H1 (cell line): ENCODE data around the gene DHX29. TPM values are rescaled to one million over a fixed set of nuclear protein-coding genes. Genes with fewer than 3 reads are reported as not detected.

Experiments used
- CTCF ChIA-PET: fragments of 300-600 bp; sonication (Branson Sonifier 250); formaldehyde crosslinking; loops from one replicate; lab custom pipeline; 2021; ENCODE audit not compliant: partially characterized antibody; lab: Charles Lee
- POLR2A ChIA-PET: fragments of 300-600 bp; sonication (Branson Sonifier 250); formaldehyde crosslinking; loops from one replicate; lab custom pipeline; 2021; ENCODE audit warnings: inconsistent platforms; ENCODE audit not compliant: partially characterized antibody; lab: Charles Lee
- DNase-seq, 2 experiments: peaks; one replicate each; pipeline versions ENCODE4 v3.0.0 to v3.0.0-alpha.2; 2010 to 2022; ENCODE audit warnings: low spot score in 2 of 2, low read depth in 1 of 2, mixed read lengths in 1 of 2
- FAIRE-seq: peaks from 2 replicates; lab custom pipeline; 2011; peaks lifted over from hg19 to GRCh38; lab: Jason Lieb, UNC
- H2AFZ ChIP-seq: 2 replicates; pipeline ENCODE4 v1.8.1; 2012; ENCODE audit warnings: low read length, inconsistent platforms
- H2AK5ac ChIP-seq: 2 replicates; pipeline ENCODE4 v1.6.1; 2013; ENCODE audit warnings: low read depth, low read length
- H2BK120ac ChIP-seq: replicated peaks from 2 replicates; pipeline ENCODE3; 2013; ENCODE audit warnings: low read depth, low read length, inconsistent platforms
- H2BK12ac ChIP-seq: 2 replicates; pipeline ENCODE4 v1.6.1; 2013; ENCODE audit warnings: low read depth, low read length
- H2BK15ac ChIP-seq: 2 replicates; pipeline ENCODE4 v1.6.1; 2013; ENCODE audit warnings: low read length
- H2BK20ac ChIP-seq: 2 replicates; pipeline ENCODE4 v1.6.1; 2013; ENCODE audit warnings: low read length
- H2BK5ac ChIP-seq: 2 replicates; pipeline ENCODE4 v1.6.1; 2013; ENCODE audit warnings: low read depth, low read length
- H3K14ac ChIP-seq: 2 replicates; pipeline ENCODE4 v1.6.1; 2013; ENCODE audit warnings: inconsistent platforms; ENCODE audit not compliant: insufficient read length
- H3K18ac ChIP-seq: 2 replicates; pipeline ENCODE4 v1.6.1; 2013; ENCODE audit warnings: low read length; ENCODE audit errors: extremely low read depth
- H3K23ac ChIP-seq: 2 replicates; pipeline ENCODE4 v1.6.1; 2013; ENCODE audit warnings: inconsistent platforms; ENCODE audit not compliant: insufficient read length
- H3K23me2 ChIP-seq: 2 replicates; pipeline ENCODE4 v1.6.1; 2013; ENCODE audit warnings: low read depth, low read length
- H3K27ac ChIP-seq: 2 replicates; pipeline ENCODE4 v1.6.1; 2011; ENCODE audit warnings: low read depth, low read length, inconsistent platforms
- H3K27me3 ChIP-seq, 4 experiments: replicated peaks in 1 of 4; 1 replicate in 1 of 4; 2 replicates in 3 of 4; pipeline versions ENCODE4 v1.6.1 to v1.8.1; 2011 to 2013; ENCODE audit warnings: low read length in 3 of 4, mild to moderate bottlenecking in 3 of 4, inconsistent platforms in 2 of 4, mixed read lengths in 2 of 4, moderate library complexity in 1 of 4; ENCODE audit not compliant: control insufficient read depth in 3 of 4, insufficient read depth in 3 of 4; ENCODE audit errors: extremely low read depth in 1 of 4
- H3K36me3 ChIP-seq, 4 experiments: 2 replicates each; pipeline versions ENCODE4 v1.6.1 to v1.8.1; 2011 to 2013; ENCODE audit warnings: mild to moderate bottlenecking in 4 of 4, low read length in 3 of 4, moderate library complexity in 2 of 4, control low read depth in 1 of 4, inconsistent platforms in 1 of 4; ENCODE audit not compliant: insufficient read depth in 4 of 4, control insufficient read depth in 2 of 4
- H3K4ac ChIP-seq: replicated peaks from 2 replicates; pipeline ENCODE3; 2013; ENCODE audit warnings: low read length, low read depth, mixed read lengths, inconsistent platforms; ENCODE audit not compliant: insufficient read length
- H3K4me1 ChIP-seq, 4 experiments: replicated peaks in 1 of 4; 1 replicate in 1 of 4; 2 replicates in 3 of 4; pipeline versions ENCODE4 v1.6.1 to v1.8.1; 2011 to 2013; ENCODE audit warnings: low read length in 3 of 4, inconsistent platforms in 2 of 4, mixed read lengths in 1 of 4; ENCODE audit not compliant: insufficient read depth in 4 of 4, control insufficient read depth in 3 of 4
- H3K4me2 ChIP-seq, 2 experiments: 2 replicates each; pipeline versions ENCODE4 v1.6.1 to v1.8.1; 2011 to 2013; ENCODE audit warnings: low read depth in 2 of 2, low read length in 2 of 2, control low read depth in 1 of 2, inconsistent platforms in 1 of 2, mild to moderate bottlenecking in 1 of 2; ENCODE audit not compliant: insufficient read depth in 1 of 2
- H3K4me3 ChIP-seq, 4 experiments: fragments of 200-600, 300-600 bp in 1 of 4; sonication (generic), shearing (Covaris generic), sonication (Bioruptor Twin) in 1 of 4; 2 replicates each; pipeline versions ENCODE4 v1.5.1 to v1.8.1; 2011 to 2016; ENCODE audit warnings: low read length in 4 of 4, low read depth in 3 of 4, control low read depth in 2 of 4, inconsistent platforms in 2 of 4, mild to moderate bottlenecking in 2 of 4, mixed read lengths in 1 of 4, moderate library complexity in 1 of 4; ENCODE audit not compliant: insufficient read depth in 2 of 4; ENCODE audit errors: extremely low read depth in 1 of 4
- H3K56ac ChIP-seq: replicated peaks from 2 replicates; pipeline ENCODE3; 2013; ENCODE audit warnings: low read depth, mild to moderate bottlenecking, mixed read lengths, low read length, inconsistent platforms; ENCODE audit not compliant: insufficient read length
- H3K79me1 ChIP-seq: 2 replicates; pipeline ENCODE4 v1.6.1; 2013; ENCODE audit warnings: low read depth, low read length, control low read depth
- H3K79me2 ChIP-seq, 2 experiments: 2 replicates each; pipeline versions ENCODE4 v1.6.1 to v1.8.1; 2012 to 2013; ENCODE audit warnings: low read length in 2 of 2, mild to moderate bottlenecking in 2 of 2, inconsistent platforms in 1 of 2; ENCODE audit not compliant: insufficient read depth in 2 of 2, control insufficient read depth in 1 of 2
- H3K9ac ChIP-seq, 4 experiments: replicated peaks in 1 of 4; 1 replicate in 1 of 4; 2 replicates in 3 of 4; pipeline versions ENCODE4 v1.6.1 to v1.8.1; 2011 to 2013; ENCODE audit warnings: low read depth in 3 of 4, low read length in 3 of 4, control low read depth in 2 of 4, mild to moderate bottlenecking in 2 of 4, moderate library complexity in 2 of 4, inconsistent platforms in 1 of 4; ENCODE audit errors: extremely low read depth in 1 of 4
- H3K9me3 ChIP-seq, 2 experiments: 2 replicates each; pipeline versions ENCODE4 v1.6.1 to v1.8.1; 2012 to 2013; ENCODE audit warnings: mild to moderate bottlenecking in 2 of 2, moderate library complexity in 2 of 2, control low read depth in 1 of 2, inconsistent platforms in 1 of 2, low read depth in 1 of 2, low read length in 1 of 2, mixed read lengths in 1 of 2; ENCODE audit not compliant: insufficient read depth in 2 of 2
- H4K20me1 ChIP-seq, 2 experiments: replicated peaks in 1 of 2; 2 replicates each; pipeline versions ENCODE3 to v1.8.1; 2011 to 2013; ENCODE audit warnings: inconsistent platforms in 2 of 2, low read length in 2 of 2, mild to moderate bottlenecking in 1 of 2; ENCODE audit not compliant: insufficient read depth in 2 of 2, control insufficient read depth in 1 of 2
- H4K5ac ChIP-seq: 2 replicates; pipeline ENCODE4 v1.6.1; 2013; ENCODE audit warnings: low read length, low read depth, mixed read lengths, inconsistent platforms; ENCODE audit not compliant: insufficient read length
- H4K8ac ChIP-seq: 2 replicates; pipeline ENCODE4 v1.8.0; 2013; ENCODE audit warnings: mild to moderate bottlenecking, moderate library complexity, low read length, inconsistent platforms; ENCODE audit not compliant: insufficient read depth; ENCODE audit errors: extremely low read depth
- H4K91ac ChIP-seq: replicated peaks from 2 replicates; pipeline ENCODE3; 2013; ENCODE audit warnings: low read length, mixed read lengths, inconsistent platforms; ENCODE audit not compliant: insufficient read length
- ASH2L ChIP-seq: fragments of 200-600, 300-600 bp; sonication (generic); IDR thresholded peaks from one replicate; pipeline ENCODE4 v1.7.1; 2017; ENCODE audit warnings: low read length
- ATF3 ChIP-seq: IDR thresholded peaks from 2 replicates; pipeline ENCODE4 v1.6.1; 2011; ENCODE audit warnings: low read depth, mild to moderate bottlenecking, low read length; ENCODE audit not compliant: insufficient read depth
- CBX8 ChIP-seq: fragments of 300-800, 300-1000 bp; sonication (generic); IDR thresholded peaks from 2 replicates; pipeline ENCODE4 v1.7.1; 2016; ENCODE audit warnings: low read depth, low read length, borderline replicate concordance
- CREB1 ChIP-seq: IDR thresholded peaks from 2 replicates; pipeline ENCODE4 v1.6.1; 2012; ENCODE audit warnings: inconsistent platforms
- CTBP2 ChIP-seq: IDR thresholded peaks from 2 replicates; pipeline ENCODE4 v1.7.0; 2011; ENCODE audit warnings: borderline replicate concordance, mild to moderate bottlenecking, moderate library complexity, mixed read lengths, low read length; ENCODE audit not compliant: insufficient read depth, insufficient read length
- EGR1 ChIP-seq: IDR thresholded peaks from 2 replicates; pipeline ENCODE4 v1.6.1; 2011; ENCODE audit warnings: low read depth, low read length, borderline replicate concordance
- EP300 ChIP-seq, 2 experiments: IDR thresholded peaks; 1 replicate in 1 of 2; 2 replicates in 1 of 2; pipeline ENCODE4 v1.6.1; 2011 to 2012; ENCODE audit warnings: low read depth in 2 of 2, low read length in 2 of 2, mild to moderate bottlenecking in 2 of 2, borderline replicate concordance in 1 of 2, inconsistent platforms in 1 of 2, moderate library complexity in 1 of 2
- JUND ChIP-seq: IDR thresholded peaks from 2 replicates; pipeline ENCODE4 v1.6.1; 2011; ENCODE audit warnings: mild to moderate bottlenecking, improper control_type of control experiment, low read length
- KDM4A ChIP-seq: IDR thresholded peaks from one replicate; pipeline ENCODE4 v1.7.1; 2012; ENCODE audit warnings: low read depth, mild to moderate bottlenecking, moderate library complexity, low read length, inconsistent platforms; ENCODE audit not compliant: severe bottlenecking
- POLR2A ChIP-seq, 2 experiments: IDR thresholded peaks; 1 replicate in 1 of 2; 2 replicates in 1 of 2; pipeline ENCODE4 v1.6.1; 2011; ENCODE audit warnings: low read depth in 2 of 2, low read length in 2 of 2, mild to moderate bottlenecking in 2 of 2; ENCODE audit errors: control extremely low read depth in 1 of 2
- RAD21 ChIP-seq, 2 experiments: IDR thresholded peaks in 1 of 2; conservative IDR thresholded peaks in 1 of 2; 2 replicates each; pipeline ENCODE4 v1.6.1; 2011; ENCODE audit warnings: low read depth in 2 of 2, low read length in 2 of 2, improper control_type of control experiment in 1 of 2, inconsistent platforms in 1 of 2, mild to moderate bottlenecking in 1 of 2, moderate library complexity in 1 of 2
- SRF ChIP-seq: IDR thresholded peaks from 2 replicates; pipeline ENCODE4 v1.6.1; 2011; ENCODE audit warnings: mild to moderate bottlenecking, low read depth, low read length, moderate library complexity
- SUZ12 ChIP-seq: fragments of 200-600 bp; sonication (generic); IDR thresholded peaks from 2 replicates; pipeline ENCODE4 v1.6.1; 2012; ENCODE audit warnings: mild to moderate bottlenecking, inconsistent platforms, low read length, moderate library complexity, mixed read lengths
- TAF7 ChIP-seq: optimal IDR thresholded peaks from 2 replicates; pipeline ENCODE3; 2011; ENCODE audit warnings: low read depth, mild to moderate bottlenecking, inconsistent platforms, low read length, moderate library complexity, borderline replicate concordance
- WGBS, 2 experiments: shearing (Covaris generic) in 1 of 2; methylation state at CpG; one replicate each; pipeline versions ENCODE4 v1.1.6 to v1.1.7; 2013 to 2015; ENCODE audit warnings: low lambda C conversion rate in 2 of 2, mixed read lengths in 2 of 2, inconsistent platforms in 1 of 2, low coverage in 1 of 2, missing lambda C conversion rate in 1 of 2; ENCODE audit not compliant: insufficient replicate concordance in 2 of 2, insufficient coverage in 1 of 2, insufficient read length in 1 of 2; ENCODE audit errors: extremely low coverage in 1 of 2, missing lambda C conversion rate in 1 of 2; 5-methylcytosine and 5-hydroxymethylcytosine counted together
- polyA plus RNA-seq, 7 experiments: library from polyadenylated mRNA; depleted of rRNA in 3 of 7; stranded (reverse) in 5 of 7; unstranded in 2 of 7; fragments of >200 nt in 5 of 7; fragments of 200-250 nt in 2 of 7; gene quantifications; 1 replicate in 5 of 7; 2 replicates in 1 of 7; 4 replicates in 1 of 7; pipeline versions ENCODE4 v1.2.1 to v1.2.3, GENCODE V29; 2011 to 2013; ENCODE audit warnings: missing spikeins in 2 of 7, mixed read lengths in 2 of 7
- total RNA-seq: library from RNA; stranded (reverse); fragmentation: NEBNext Ultra II Directional; extraction: Animal tissue kit (Norgen Biotek cat#: 25700); gene quantifications from 2 replicates; pipeline ENCODE4 v1.2.1, GENCODE V29; 2021

DHX29 gene
- total and polyA plus RNA-seq, 2 of the 8 experiments (the other 6 are each of a cell fraction or from before 2014, with no cell fraction given), result 3.4 to 32.1 TPM

GRCh38 chr5:55331321-55331720 lies 23.8 kb upstream of the DHX29 start:
- Histone ChIP-seq H4K20me1 (peaks cover 0 to 3% of the 10 kb centered on the region in 2 experiments), H2BK15ac (no peak overlapping the region), H3K23me2 (no peaks in the 10 kb centered on the region), H3K9ac (no peak overlapping the region), H3K56ac (no peak overlapping the region), H3K27ac (no peak overlapping the region), H2BK20ac (no peak overlapping the region), H2BK120ac (no peak overlapping the region), H3K9me3 (no peaks in the 10 kb centered on the region), H2AK5ac (no peak overlapping the region), H2AFZ (no peak overlapping the region), H3K14ac (no peak overlapping the region), H3K4me3 (no peak overlapping the region), H3K4ac (no peak overlapping the region), H4K5ac (no peak overlapping the region), H3K4me2 (no peak overlapping the region), H4K8ac (no peak overlapping the region), H3K4me1 (no peaks in the 10 kb centered on the region), H3K79me1 (no peaks in the 10 kb centered on the region), H3K27me3 (peaks cover 0 to 1% (median 0%) of the 10 kb centered on the region in 4 experiments; a peak in 1 of 7 replicates), H2BK12ac (no peak overlapping the region), H3K79me2 (peaks cover 0 to 58% of the 10 kb centered on the region in 2 experiments; a peak in 2 of 4 replicates), H4K91ac (no peak overlapping the region), H3K23ac (no peak overlapping the region), H3K36me3 (peaks cover 4 to 47% (median 12%) of the 10 kb centered on the region in 4 experiments), H2BK5ac (no peak overlapping the region), H3K18ac (no peak overlapping the region)
- DNase-seq, result no peak
- no peak for FAIRE-seq
- ChIA-PET POLR2A (no interaction called here), CTCF (no interaction called here)
- 91% methylated on average over 3 of the region's 3 CpGs; no CpG with 5 or more reads in 1 of the 2 experiments for WGBS, 2 experiments
- no peak for TF ChIP-seq JUND
- TF ChIP-seq RAD21 (IDR thresholded peaks at IDR 0.05 in 1 of 2, conservative IDR thresholded peaks at IDR 0.05 in 1 of 2; ENCODE audit: low read depth in 2 of 2, low read length in 2 of 2), result no peak
- no peak for TF ChIP-seq KDM4A
- no peak for TF ChIP-seq SUZ12
- no peak for TF ChIP-seq CBX8
- no peak for TF ChIP-seq EP300 (IDR thresholded peaks at IDR 0.05; ENCODE audit: borderline replicate concordance in 1 of 2, low read depth in 2 of 2, low read length in 2 of 2)
- TF ChIP-seq CREB1, result no peak
- TF ChIP-seq SRF, result no peak
- TF ChIP-seq EGR1, result no peak
- TF ChIP-seq POLR2A (IDR thresholded peaks at IDR 0.05; ENCODE audit: control extremely low read depth in 1 of 2, low read depth in 2 of 2, low read length in 2 of 2), result no peak
- TF ChIP-seq ASH2L, result no peak
- no peak for TF ChIP-seq CTBP2
- no peak for TF ChIP-seq ATF3
- no peak for TF ChIP-seq TAF7
